T-helper 2 cell treated with Interferon-gamma antibody and Interleukin-4, amounts not matched to agents 100 ng/mL and 5 ng/mL, for 36 hours (primary cell): ENCODE data around the gene CARD9. TPM values are rescaled to one million over a fixed set of nuclear protein-coding genes. Genes with fewer than 3 reads are reported as not detected.

ENCODE experiments used
- intact Hi-C: fragments of 100-400 bp; cut with micrococcal nuclease; formaldehyde crosslinking; loops from one replicate; pipeline ENCODE4 v1.15.1; 2023
- total RNA-seq: library from RNA; stranded (reverse); gene quantifications from 2 replicates; pipeline ENCODE4 v1.2.3, GENCODE V29; 2022

CARD9 gene
- total RNA-seq, 1 donor from 2014 or later, result 3.8 TPM

- intact Hi-C loops, result loop anchor here (10.0 kb wide), 1 partner anchor 133 kb away; no protein-coding TSS in a partner anchor
These were observed 28.6 kb upstream of the CARD9 start for GRCh38 chr9:136402067-136402466.

- intact Hi-C loops, result loop anchor here (2.0 to 10.0 kb wide), 3 partner anchors 39 to 133 kb away; partner anchors contain the start of genes DNLZ and SEC16A
These were observed 27.9 kb upstream of the CARD9 start for GRCh38 chr9:136401173-136401922.

DNA sequence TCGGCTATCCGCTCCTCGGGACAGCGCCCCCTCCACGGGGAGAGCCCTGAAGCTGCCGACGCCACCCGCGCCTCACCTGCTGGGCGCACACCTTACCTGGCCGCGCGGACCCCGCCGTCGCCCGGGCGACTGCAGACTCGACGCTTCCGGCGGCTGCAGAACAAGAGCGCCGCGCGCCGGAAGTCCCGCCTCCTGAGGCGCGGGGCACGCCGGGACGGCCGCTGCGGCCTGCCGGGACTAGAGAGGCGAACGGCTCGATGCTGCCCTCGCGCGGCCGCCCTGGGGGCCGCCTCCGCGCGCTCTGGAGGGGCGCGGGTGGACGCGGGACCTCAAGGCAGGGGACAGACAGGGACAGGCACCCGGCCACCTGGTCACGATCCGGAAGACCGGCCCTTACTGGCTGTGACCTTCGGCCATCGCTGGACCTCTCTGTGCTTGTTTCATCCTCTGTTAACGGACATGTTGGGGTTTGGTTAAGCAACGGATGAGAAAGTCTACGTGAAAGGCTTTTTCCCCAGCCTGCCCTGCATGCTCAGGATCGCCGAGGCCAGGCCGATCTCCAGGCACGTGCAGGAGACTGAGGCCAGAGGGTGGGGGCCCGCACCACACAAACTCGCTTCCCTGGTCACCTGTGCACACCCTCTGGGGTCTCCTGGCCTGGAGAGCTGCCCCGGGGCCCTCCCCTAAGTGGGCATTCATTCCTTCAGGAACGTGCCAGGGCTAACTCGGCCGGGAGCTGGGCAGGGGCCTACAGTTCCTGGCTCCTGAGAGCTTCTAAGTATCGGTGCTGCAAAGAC is 26.8 kb upstream of the CARD9 start, which contains the start of gene SNAPC4:
Gene SNAPC4, minus strand, starts transcription at position 133 of the 797 bp plus-strand sequence. CDS start 1,742 bp downstream, outside the sequence.
- intact Hi-C loops, result loop anchor here (1.0 to 10.0 kb wide), 6 partner anchors 10 to 135 kb away; partner anchors contain the start of genes DNLZ, ENTR1, INPP5E and PMPCA

- intact Hi-C loops, result loop anchor here (1.0 to 10.0 kb wide), 6 partner anchors 11 to 135 kb away; partner anchors contain the start of genes DNLZ, ENTR1, INPP5E and PMPCA
These were observed 25.9 kb upstream of the CARD9 start for GRCh38 chr9:136399176-136400037.

- intact Hi-C loops, result no loop called here
These were observed 24.8 kb upstream of the CARD9 start for GRCh38 chr9:136398286-136398685.

- intact Hi-C loops, result no loop called here
These were observed 24.2 kb upstream of the CARD9 start for GRCh38 chr9:136397643-136398042.

DNA sequence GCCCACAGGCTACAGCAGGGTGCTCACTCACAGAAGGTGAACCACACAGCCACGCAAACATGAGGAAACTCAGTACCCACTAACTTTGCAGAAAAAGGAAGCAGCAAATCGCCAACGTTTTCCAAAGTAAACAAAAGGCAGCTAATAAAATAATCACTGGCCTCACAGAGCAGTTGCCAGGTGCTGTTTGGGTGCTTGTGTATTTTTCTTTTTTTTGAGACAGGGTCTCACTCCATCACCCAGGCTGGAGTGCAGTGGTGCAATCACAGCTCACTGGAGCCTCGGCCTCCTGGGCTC is 22.7 kb upstream of the CARD9 start:
- intact Hi-C loops, result no loop called here

GRCh38 chr9:136395345-136396218 is 22.1 kb upstream of the CARD9 start:
- intact Hi-C loops, result no loop called here

GRCh38 chr9:136395020-136395340 is 21.5 kb upstream of the CARD9 start:
- intact Hi-C loops, result no loop called here

- intact Hi-C loops, result no loop called here
These were observed 21.0 kb upstream of the CARD9 start for GRCh38 chr9:136394312-136395019.

GRCh38 chr9:136393531-136393930 is 20.1 kb upstream of the CARD9 start:
- intact Hi-C loops, result no loop called here

- intact Hi-C loops, result no loop called here
These were observed 19.3 kb upstream of the CARD9 start for GRCh38 chr9:136392538-136393449.

GRCh38 chr9:136391737-136392537 is 18.5 kb upstream of the CARD9 start:
- intact Hi-C loops, result no loop called here

GRCh38 chr9:136389396-136389795 is 15.9 kb upstream of the CARD9 start:
- intact Hi-C loops, result no loop called here

GRCh38 chr9:136387217-136387616 is 13.7 kb upstream of the CARD9 start:
- intact Hi-C loops, result no loop called here

DNA sequence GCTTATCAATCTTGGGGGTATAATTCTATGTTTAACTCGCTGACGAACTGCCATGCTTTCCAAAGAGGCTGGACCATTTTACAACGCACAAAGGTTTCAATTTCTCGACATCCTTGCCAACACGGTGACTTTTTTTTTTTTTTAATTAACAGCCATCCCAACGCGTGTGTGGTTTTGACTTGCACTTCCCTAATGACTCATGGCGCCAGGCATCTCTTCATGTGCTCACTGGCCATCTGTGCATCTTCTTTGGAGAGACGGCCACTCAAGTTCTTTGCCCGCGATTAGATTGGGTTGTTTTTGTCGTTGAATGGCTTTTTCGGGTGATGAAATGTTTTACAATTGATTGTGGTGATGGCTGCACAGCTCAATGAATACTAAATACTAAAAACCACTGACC is 12.5 kb upstream of the CARD9 start:
- intact Hi-C loops, result no loop called here

GRCh38 chr9:136385015-136385414 is 11.5 kb upstream of the CARD9 start:
- intact Hi-C loops, result loop anchor here (1.0 kb wide), 1 partner anchor 15 kb away; the partner anchor contains the start of gene SNAPC4

DNA sequence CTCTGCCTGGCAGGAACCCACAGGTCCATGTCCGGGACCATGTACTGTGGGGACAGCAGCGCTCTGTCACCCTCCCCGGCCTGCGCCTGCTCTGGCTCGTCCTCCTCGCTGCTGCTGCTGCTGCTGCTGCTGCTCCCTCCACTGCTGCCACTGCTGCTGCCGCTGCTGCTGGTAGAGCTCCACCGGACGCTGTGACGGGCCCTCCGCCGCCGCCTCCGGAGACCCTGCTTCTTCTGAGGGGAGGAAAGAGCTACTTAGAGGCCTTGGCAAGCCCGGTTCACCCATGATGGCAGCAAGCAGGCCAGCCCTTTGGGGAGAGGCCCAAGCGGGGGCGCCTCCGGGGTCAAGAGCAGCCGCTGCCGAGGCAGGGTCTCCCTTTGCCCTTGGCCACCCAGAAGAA is 10.0 kb upstream of the CARD9 start:
- intact Hi-C loops, result no loop called here
